Type B pancreatic cell (in vitro differentiated cells): ENCODE measurements around the gene ZNF467. TPM values are rescaled to one million over a fixed set of nuclear protein-coding genes. Genes with fewer than 3 reads are reported as not detected.

Source experiments
- DNase-seq: peaks from one replicate; pipeline ENCODE4 v3.0.0; 2021; ENCODE audit warnings: mixed read lengths; ENCODE audit not compliant: unreplicated experiment; ENCODE audit errors: extremely low spot score
- H3K27ac Mint-ChIP-seq: 2 replicates; pipeline ENCODE4 v1.8.0; 2021; ENCODE audit warnings: mild to moderate bottlenecking, mixed read lengths
- H3K27me3 Mint-ChIP-seq: 2 replicates; pipeline ENCODE4 v1.8.0; 2021; ENCODE audit warnings: mixed read lengths
- H3K36me3 Mint-ChIP-seq: 2 replicates; pipeline ENCODE4 v1.8.0; 2021; ENCODE audit warnings: mixed read lengths
- H3K4me1 Mint-ChIP-seq: one replicate; pipeline ENCODE4 v1.8.0; 2021; ENCODE audit warnings: mixed read lengths; ENCODE audit not compliant: unreplicated experiment
- H3K4me3 Mint-ChIP-seq: 2 replicates; pipeline ENCODE4 v1.8.0; 2021; ENCODE audit warnings: mild to moderate bottlenecking, mixed read lengths
- H3K9me3 Mint-ChIP-seq: 2 replicates; pipeline ENCODE4 v1.8.0; 2021; ENCODE audit warnings: mixed read lengths
- long read RNA-seq: library from polyadenylated mRNA; unstranded; transcript quantifications from one replicate; pipeline ENCODE4 v2.0.0, GENCODE V29; 2020
- total RNA-seq: library from RNA; stranded (reverse); gene quantifications from 2 replicates; pipeline ENCODE4 v1.2.1, GENCODE V29; 2021; ENCODE audit warnings: low replicate concordance
- TF ChIP-seq, protein P1 (sequence below): fragments of 200-600 bp; sonication (generic); conservative IDR thresholded peaks from 2 replicates; pipeline ENCODE4 v1.5.0; 2021; ENCODE audit warnings: antibody characterized with exemption, mild to moderate bottlenecking

ZNF467 gene, protein sequence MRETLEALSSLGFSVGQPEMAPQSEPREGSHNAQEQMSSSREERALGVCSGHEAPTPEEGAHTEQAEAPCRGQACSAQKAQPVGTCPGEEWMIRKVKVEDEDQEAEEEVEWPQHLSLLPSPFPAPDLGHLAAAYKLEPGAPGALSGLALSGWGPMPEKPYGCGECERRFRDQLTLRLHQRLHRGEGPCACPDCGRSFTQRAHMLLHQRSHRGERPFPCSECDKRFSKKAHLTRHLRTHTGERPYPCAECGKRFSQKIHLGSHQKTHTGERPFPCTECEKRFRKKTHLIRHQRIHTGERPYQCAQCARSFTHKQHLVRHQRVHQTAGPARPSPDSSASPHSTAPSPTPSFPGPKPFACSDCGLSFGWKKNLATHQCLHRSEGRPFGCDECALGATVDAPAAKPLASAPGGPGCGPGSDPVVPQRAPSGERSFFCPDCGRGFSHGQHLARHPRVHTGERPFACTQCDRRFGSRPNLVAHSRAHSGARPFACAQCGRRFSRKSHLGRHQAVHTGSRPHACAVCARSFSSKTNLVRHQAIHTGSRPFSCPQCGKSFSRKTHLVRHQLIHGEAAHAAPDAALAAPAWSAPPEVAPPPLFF
- total RNA-seq, result 16.7 and 17.6 TPM in 2 replicates
- long read RNA-seq, result 0 reads

GRCh38 chr7:149773446-149774236 lies at the start of gene ZNF467:
Gene ZNF467 (minus strand): TSS chr7:149773588. CDS start chr7:149771032, 2,556 bp downstream.
- Mint-ChIP-seq H3K27ac (peak within 1 kb of the TSS; percentile 70), H3K9me3 (no peaks in the 10 kb centered on the region), H3K27me3 (peaks cover 14% of the 10 kb centered on the region), H3K4me3 (peak within 1 kb of the TSS; percentile 85), H3K4me1 (peaks cover 11% of the 10 kb centered on the region), H3K36me3 (peaks cover under 1% of the 10 kb centered on the region)
- TF ChIP-seq, protein P1, sequence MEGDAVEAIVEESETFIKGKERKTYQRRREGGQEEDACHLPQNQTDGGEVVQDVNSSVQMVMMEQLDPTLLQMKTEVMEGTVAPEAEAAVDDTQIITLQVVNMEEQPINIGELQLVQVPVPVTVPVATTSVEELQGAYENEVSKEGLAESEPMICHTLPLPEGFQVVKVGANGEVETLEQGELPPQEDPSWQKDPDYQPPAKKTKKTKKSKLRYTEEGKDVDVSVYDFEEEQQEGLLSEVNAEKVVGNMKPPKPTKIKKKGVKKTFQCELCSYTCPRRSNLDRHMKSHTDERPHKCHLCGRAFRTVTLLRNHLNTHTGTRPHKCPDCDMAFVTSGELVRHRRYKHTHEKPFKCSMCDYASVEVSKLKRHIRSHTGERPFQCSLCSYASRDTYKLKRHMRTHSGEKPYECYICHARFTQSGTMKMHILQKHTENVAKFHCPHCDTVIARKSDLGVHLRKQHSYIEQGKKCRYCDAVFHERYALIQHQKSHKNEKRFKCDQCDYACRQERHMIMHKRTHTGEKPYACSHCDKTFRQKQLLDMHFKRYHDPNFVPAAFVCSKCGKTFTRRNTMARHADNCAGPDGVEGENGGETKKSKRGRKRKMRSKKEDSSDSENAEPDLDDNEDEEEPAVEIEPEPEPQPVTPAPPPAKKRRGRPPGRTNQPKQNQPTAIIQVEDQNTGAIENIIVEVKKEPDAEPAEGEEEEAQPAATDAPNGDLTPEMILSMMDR, result no peak
- DNase-seq, result peak; percentile 74

- TF ChIP-seq, protein P1, result no peak
- Mint-ChIP-seq H3K27ac (no peak overlapping the region), H3K9me3 (no peaks in the 10 kb centered on the region), H3K27me3 (peaks cover 2% of the 10 kb centered on the region), H3K36me3 (no peaks in the 10 kb centered on the region), H3K4me1 (no peaks in the 10 kb centered on the region), H3K4me3 (no peak overlapping the region)
- DNase-seq, result no peak
Measured at GRCh38 chr7:149822353-149822943, 49.1 kb upstream of the ZNF467 start.

DNA sequence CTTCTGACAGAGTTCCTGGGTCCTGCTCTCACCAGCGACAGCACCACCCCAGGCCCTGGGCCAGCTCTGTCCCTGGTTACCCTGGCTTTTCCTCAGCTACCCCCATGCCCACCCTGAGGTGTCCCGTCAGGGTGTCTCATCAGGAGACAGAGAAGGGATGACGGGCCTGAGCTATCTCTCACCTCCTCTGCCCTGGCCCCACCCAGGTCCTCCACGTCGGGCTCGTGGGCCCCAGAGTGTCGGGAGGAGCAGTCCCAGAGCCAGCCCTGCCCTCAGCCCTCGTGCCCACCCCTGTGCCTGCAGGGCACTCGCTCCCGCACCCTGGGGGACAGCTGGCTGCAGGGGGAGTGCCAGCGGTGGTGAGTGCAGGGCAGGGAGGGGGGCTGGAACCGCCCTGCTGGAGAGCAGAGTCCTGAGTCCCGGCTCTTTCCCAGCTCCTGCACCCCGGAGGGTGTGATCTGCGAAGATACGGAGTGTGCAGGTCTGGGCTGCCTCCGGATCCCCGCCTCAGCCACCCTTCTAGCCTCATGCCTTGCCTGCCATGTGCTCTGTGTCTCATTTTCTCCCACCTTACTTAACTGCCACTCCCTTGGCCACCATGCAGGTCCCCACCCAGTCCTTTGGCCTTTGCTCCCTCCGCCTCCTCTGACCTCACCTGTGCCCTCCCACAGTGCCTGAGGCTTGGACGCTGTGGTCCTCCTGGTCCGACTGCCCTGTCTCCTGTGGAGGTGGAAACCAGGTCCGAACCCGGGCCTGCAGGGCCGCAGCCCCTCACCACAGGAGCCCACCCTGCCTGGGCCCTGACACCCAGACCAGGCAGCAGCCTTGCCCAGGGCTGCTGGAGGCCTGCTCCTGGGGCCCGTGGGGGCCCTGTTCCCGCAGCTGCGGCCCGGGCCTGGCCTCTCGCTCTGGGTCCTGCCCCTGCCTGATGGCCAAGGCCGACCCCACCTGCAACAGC lies 48.1 kb upstream of the ZNF467 start:
- Mint-ChIP-seq H3K27me3 (peaks cover 2% of the 10 kb centered on the region), H3K4me3 (no peak overlapping the region), H3K36me3 (no peaks in the 10 kb centered on the region), H3K27ac (no peak overlapping the region), H3K4me1 (no peaks in the 10 kb centered on the region), H3K9me3 (no peaks in the 10 kb centered on the region)
- no peak for DNase-seq
- TF ChIP-seq, protein P1, result no peak

- Mint-ChIP-seq H3K4me1 (no peaks in the 10 kb centered on the region), H3K27ac (no peak overlapping the region), H3K4me3 (no peak overlapping the region), H3K9me3 (no peaks in the 10 kb centered on the region), H3K27me3 (peaks cover 2% of the 10 kb centered on the region), H3K36me3 (no peaks in the 10 kb centered on the region)
- TF ChIP-seq, protein P1, result no peak
- no peak for DNase-seq
Measured at GRCh38 chr7:149820622-149821190, 47.3 kb upstream of the ZNF467 start.
